Activated CD8-positive, alpha-beta memory T cell treated with anti-CD3 and anti-CD28 coated beads, Interleukin-2, amount 50 U/mL, for 24 hours (primary cell): Measurements from ENCODE around the gene MBD5.

ENCODE experiments used
- DNase-seq: peaks from one replicate; pipeline ENCODE4 v3.0.0-alpha.2; 2020; ENCODE audit errors: extremely low read depth

Gene MBD5

GRCh38 chr2:148218326-148219075, 197.6 kb downstream of the MBD5 start:
- no peak for DNase-seq

GRCh38 chr2:148221166-148221565, 200.3 kb downstream of the MBD5 start:
- DNase-seq = no peak

GRCh38 chr2:148221926-148222325, 201.0 kb downstream of the MBD5 start:
- no peak for DNase-seq

- no peak for DNase-seq
Measured at GRCh38 chr2:148231858-148232257, 211.0 kb downstream of the MBD5 start.

GRCh38 chr2:148234143-148234542, 213.3 kb downstream of the MBD5 start:
- DNase-seq = no peak

- DNase-seq = no peak
Measured at GRCh38 chr2:148237911-148238310, 217.0 kb downstream of the MBD5 start.

GRCh38 chr2:148238561-148238960, 217.7 kb downstream of the MBD5 start:
- no peak for DNase-seq

GRCh38 chr2:148240838-148241237, 219.9 kb downstream of the MBD5 start:
- no peak for DNase-seq

- no peak for DNase-seq
Measured at GRCh38 chr2:148244593-148245292, 223.9 kb downstream of the MBD5 start.

GRCh38 chr2:148251993-148252392, 231.1 kb downstream of the MBD5 start:
- DNase-seq = no peak

GRCh38 chr2:148252646-148253045, 231.8 kb downstream of the MBD5 start:
- DNase-seq = no peak

- no peak for DNase-seq
Measured at GRCh38 chr2:148253685-148254084, 232.8 kb downstream of the MBD5 start.

GRCh38 chr2:148255929-148256328, 235.0 kb downstream of the MBD5 start:
- DNase-seq = no peak

- DNase-seq = no peak
Measured at GRCh38 chr2:148257276-148257675, 236.4 kb downstream of the MBD5 start.

- no peak for DNase-seq
Measured at GRCh38 chr2:148258124-148258523, 237.2 kb downstream of the MBD5 start.

- DNase-seq = no peak
Measured at GRCh38 chr2:148259674-148260073, 238.8 kb downstream of the MBD5 start.

- DNase-seq = no peak
Measured at GRCh38 chr2:148263890-148264289, 243.0 kb downstream of the MBD5 start.

- DNase-seq = no peak
Measured at GRCh38 chr2:148273158-148273691, 252.3 kb downstream of the MBD5 start.

- DNase-seq = no peak
Measured at GRCh38 chr2:148279216-148279615, 258.3 kb downstream of the MBD5 start.

GRCh38 chr2:148282201-148282600, 261.3 kb downstream of the MBD5 start:
- no peak for DNase-seq

GRCh38 chr2:148292431-148292830, 271.5 kb downstream of the MBD5 start:
- no peak for DNase-seq

- DNase-seq = no peak
Measured at GRCh38 chr2:148298196-148298595, 277.3 kb downstream of the MBD5 start.

- no peak for DNase-seq
Measured at GRCh38 chr2:148299616-148300015, 278.7 kb downstream of the MBD5 start.
